Measurements from ENCODE around the gene NDEL1. TPM values are rescaled to one million over a fixed set of nuclear protein-coding genes. Genes with fewer than 3 reads are reported as not detected.

The NDEL1 gene
- total and polyA plus RNA-seq, 2 donors (not counting 3 experiments of a cell fraction or from before 2014, with no cell fraction given): 60.0 to 87.4 TPM

DNA sequence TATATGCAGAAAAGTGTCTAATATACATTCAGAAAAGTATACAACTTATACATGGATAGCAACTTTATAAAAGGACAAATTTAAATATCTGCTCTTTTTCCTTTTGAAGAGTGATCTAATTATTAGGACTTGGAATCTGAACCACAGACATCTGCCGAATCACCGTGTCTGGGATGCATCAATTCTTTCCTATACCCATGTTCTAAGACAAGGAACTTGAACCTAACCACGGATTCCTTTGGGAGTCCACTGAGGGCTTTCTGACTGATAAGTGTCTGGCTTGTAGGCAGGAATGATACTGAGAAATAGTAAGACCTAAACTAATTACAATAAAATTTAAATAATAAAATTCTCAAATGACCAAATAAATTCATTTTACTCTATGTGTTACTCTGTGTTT lies 54.2 kb downstream of the NDEL1 start:
- Histone ChIP-seq H3K27ac (ENCODE audit: insufficient read depth, low read depth, low read length) (no peak overlapping the region), H3K4me3 (replicated peaks in 1 of 3; ENCODE audit: insufficient read depth in 1 of 3, low read depth in 1 of 3, low read length in 3 of 3) (no peak overlapping the region), H3K4me1 (ENCODE audit: control insufficient read depth, extremely low read depth, insufficient read depth, low read length) (no peaks in the 10 kb centered on the region), H2AFZ (ENCODE audit: low read depth, low read length) (no peak overlapping the region), H3K4me2 (ENCODE audit: insufficient read depth, low read length) (no peak overlapping the region), H3K27me3 (ENCODE audit: control insufficient read depth in 2 of 2, insufficient read depth in 2 of 2, low read length in 2 of 2) (no peaks in the 10 kb centered on the region), H3K79me2 (ENCODE audit: control insufficient read depth, insufficient read depth, low read length) (no peaks in the 10 kb centered on the region), H3K36me3 (ENCODE audit: control insufficient read depth in 2 of 2, extremely low read depth in 1 of 2, insufficient read depth in 2 of 2, low read length in 2 of 2) (peaks cover 23 to 70% of the 10 kb centered on the region in 2 experiments), H4K20me1 (replicated peaks; ENCODE audit: control insufficient read depth, extremely low read depth, insufficient read depth, low read length) (no peaks in the 10 kb centered on the region), H3K9me1 (replicated peaks; ENCODE audit: control insufficient read depth, extremely low read depth, insufficient read depth, low read length) (no peaks in the 10 kb centered on the region), H3K9ac (replicated peaks; ENCODE audit: extremely low read depth, insufficient read depth, low read length) (no peak overlapping the region), H3K9me3 (replicated peaks; ENCODE audit: control insufficient read depth, insufficient read depth, low read length) (no peaks in the 10 kb centered on the region)
- TF ChIP-seq, protein P1, sequence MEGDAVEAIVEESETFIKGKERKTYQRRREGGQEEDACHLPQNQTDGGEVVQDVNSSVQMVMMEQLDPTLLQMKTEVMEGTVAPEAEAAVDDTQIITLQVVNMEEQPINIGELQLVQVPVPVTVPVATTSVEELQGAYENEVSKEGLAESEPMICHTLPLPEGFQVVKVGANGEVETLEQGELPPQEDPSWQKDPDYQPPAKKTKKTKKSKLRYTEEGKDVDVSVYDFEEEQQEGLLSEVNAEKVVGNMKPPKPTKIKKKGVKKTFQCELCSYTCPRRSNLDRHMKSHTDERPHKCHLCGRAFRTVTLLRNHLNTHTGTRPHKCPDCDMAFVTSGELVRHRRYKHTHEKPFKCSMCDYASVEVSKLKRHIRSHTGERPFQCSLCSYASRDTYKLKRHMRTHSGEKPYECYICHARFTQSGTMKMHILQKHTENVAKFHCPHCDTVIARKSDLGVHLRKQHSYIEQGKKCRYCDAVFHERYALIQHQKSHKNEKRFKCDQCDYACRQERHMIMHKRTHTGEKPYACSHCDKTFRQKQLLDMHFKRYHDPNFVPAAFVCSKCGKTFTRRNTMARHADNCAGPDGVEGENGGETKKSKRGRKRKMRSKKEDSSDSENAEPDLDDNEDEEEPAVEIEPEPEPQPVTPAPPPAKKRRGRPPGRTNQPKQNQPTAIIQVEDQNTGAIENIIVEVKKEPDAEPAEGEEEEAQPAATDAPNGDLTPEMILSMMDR (IDR thresholded peaks at IDR 0.05; ENCODE audit: extremely low read depth in 1 of 2, insufficient read depth in 1 of 2, low read depth in 1 of 2, low read length in 2 of 2): no peak
- TF ChIP-seq MYC (IDR thresholded peaks at IDR 0.05; ENCODE audit: low read depth, low read length): no peak
- TF ChIP-seq POLR2AphosphoS5 (IDR thresholded peaks at IDR 0.05; ENCODE audit: insufficient read depth, low read depth, low read length): no peak
- TF ChIP-seq, protein P2, sequence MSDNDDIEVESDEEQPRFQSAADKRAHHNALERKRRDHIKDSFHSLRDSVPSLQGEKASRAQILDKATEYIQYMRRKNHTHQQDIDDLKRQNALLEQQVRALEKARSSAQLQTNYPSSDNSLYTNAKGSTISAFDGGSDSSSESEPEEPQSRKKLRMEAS (IDR thresholded peaks at IDR 0.05; ENCODE audit: insufficient read depth, insufficient read length): no peak
- TF ChIP-seq EZH2 (IDR thresholded peaks at IDR 0.05; ENCODE audit: borderline replicate concordance, low read depth, low read length, severe bottlenecking): no peak
- no peak for TF ChIP-seq GATA2 (IDR thresholded peaks at IDR 0.05; ENCODE audit: insufficient read depth, insufficient read length, low read depth, low read length)
- no peak for TF ChIP-seq JUN (IDR thresholded peaks at IDR 0.05; ENCODE audit: borderline replicate concordance, insufficient read depth, insufficient read length, low read depth)
- no peak for TF ChIP-seq POLR2A (IDR thresholded peaks at IDR 0.05; ENCODE audit: low read depth, low read length)
- dilution Hi-C loops (cut with MboI; ENCODE audit: extremely low pct_ligation_motif_present, low sequenced_read_pairs) (no loop called here), intact Hi-C loops (cut with micrococcal nuclease) (loop anchor here (1.0 kb wide), 1 partner anchor 80 kb away; no protein-coding TSS in a partner anchor)
- ChIA-PET POLR2A (no interaction called here), CTCF (interaction anchor here (1.0 to 1.5 kb wide), 2 partner anchors 80 to 256 kb away, joined by 3 to 4 read pairs; no protein-coding TSS in a partner anchor)
- FAIRE-seq (no peak), DNase-seq (ENCODE audit: low read depth, low spot score) (no peak)
- BruUV-seq (replicated peaks): no TSS peak
